ENCODE measurements around the gene SLIT3.
"Not testable (repeated sequence)": the region's sequence is repeated elsewhere in the genome, so short reads cannot be mapped to it uniquely, and the experiment has no call there.

The SLIT3 gene

GRCh38 chr5:169132302-169132660 is 168.7 kb downstream of the SLIT3 start:
- DNase-seq: no peak

- no peak for DNase-seq
These were observed 169.2 kb downstream of the SLIT3 start for GRCh38 chr5:169131616-169132301.

GRCh38 chr5:169128679-169129078 is 172.3 kb downstream of the SLIT3 start:
- no peak for DNase-seq

- DNase-seq: no peak
These were observed 173.5 kb downstream of the SLIT3 start for GRCh38 chr5:169127431-169127830.

GRCh38 chr5:169126481-169127021 is 174.4 kb downstream of the SLIT3 start:
- DNase-seq: no peak

- no peak for DNase-seq
These were observed 175.4 kb downstream of the SLIT3 start for GRCh38 chr5:169125571-169125970.

- no peak for DNase-seq
These were observed 178.0 kb downstream of the SLIT3 start for GRCh38 chr5:169122951-169123350.

GRCh38 chr5:169121630-169122420 is 179.1 kb downstream of the SLIT3 start:
- no peak for DNase-seq

- DNase-seq: no peak
These were observed 181.5 kb downstream of the SLIT3 start for GRCh38 chr5:169119288-169120048.

- DNase-seq: no peak
These were observed 183.9 kb downstream of the SLIT3 start for GRCh38 chr5:169116961-169117461.

GRCh38 chr5:169115461-169116124 is 185.3 kb downstream of the SLIT3 start:
- no peak for DNase-seq

- no peak for DNase-seq
These were observed 186.4 kb downstream of the SLIT3 start for GRCh38 chr5:169114466-169115065.

GRCh38 chr5:169112016-169112415 is 188.9 kb downstream of the SLIT3 start:
- DNase-seq: no peak

GRCh38 chr5:169106911-169107706 is 193.8 kb downstream of the SLIT3 start:
- no peak for DNase-seq

- not testable (repeated sequence) for DNase-seq
These were observed 195.4 kb downstream of the SLIT3 start for GRCh38 chr5:169105582-169105981.

GRCh38 chr5:169104937-169105494 is 195.9 kb downstream of the SLIT3 start:
- DNase-seq: no peak

GRCh38 chr5:169103586-169104181 is 197.3 kb downstream of the SLIT3 start:
- no peak for DNase-seq

GRCh38 chr5:169101966-169102365 is 199.0 kb downstream of the SLIT3 start:
- no peak for DNase-seq

- DNase-seq: no peak
These were observed 200.2 kb downstream of the SLIT3 start for GRCh38 chr5:169100735-169101075.

All from stimulated activated naive CD4-positive, alpha-beta T cell (primary cell).